H1 (cell line): ENCODE measurements around the gene IL31RA. TPM values are rescaled to one million over a fixed set of nuclear protein-coding genes. Genes with fewer than 3 reads are reported as not detected.

ENCODE experiments used
- CTCF ChIA-PET: fragments of 300-600 bp; sonication (Branson Sonifier 250); formaldehyde crosslinking; loops from one replicate; lab custom pipeline; 2021; ENCODE audit not compliant: partially characterized antibody; lab: Charles Lee
- POLR2A ChIA-PET: fragments of 300-600 bp; sonication (Branson Sonifier 250); formaldehyde crosslinking; loops from one replicate; lab custom pipeline; 2021; ENCODE audit warnings: inconsistent platforms; ENCODE audit not compliant: partially characterized antibody; lab: Charles Lee
- DNase-seq, 2 experiments: peaks; one replicate each; pipeline versions ENCODE4 v3.0.0 to v3.0.0-alpha.2; 2010 to 2022; ENCODE audit warnings: low spot score in 2 of 2, low read depth in 1 of 2, mixed read lengths in 1 of 2
- FAIRE-seq: peaks from 2 replicates; lab custom pipeline; 2011; peaks lifted over from hg19 to GRCh38; lab: Jason Lieb, UNC
- H2AFZ ChIP-seq: 2 replicates; pipeline ENCODE4 v1.8.1; 2012; ENCODE audit warnings: low read length, inconsistent platforms
- H2AK5ac ChIP-seq: 2 replicates; pipeline ENCODE4 v1.6.1; 2013; ENCODE audit warnings: low read depth, low read length
- H2BK120ac ChIP-seq: replicated peaks from 2 replicates; pipeline ENCODE3; 2013; ENCODE audit warnings: low read depth, low read length, inconsistent platforms
- H2BK12ac ChIP-seq: 2 replicates; pipeline ENCODE4 v1.6.1; 2013; ENCODE audit warnings: low read depth, low read length
- H2BK15ac ChIP-seq: 2 replicates; pipeline ENCODE4 v1.6.1; 2013; ENCODE audit warnings: low read length
- H2BK20ac ChIP-seq: 2 replicates; pipeline ENCODE4 v1.6.1; 2013; ENCODE audit warnings: low read length
- H2BK5ac ChIP-seq: 2 replicates; pipeline ENCODE4 v1.6.1; 2013; ENCODE audit warnings: low read depth, low read length
- H3K14ac ChIP-seq: 2 replicates; pipeline ENCODE4 v1.6.1; 2013; ENCODE audit warnings: inconsistent platforms; ENCODE audit not compliant: insufficient read length
- H3K18ac ChIP-seq: 2 replicates; pipeline ENCODE4 v1.6.1; 2013; ENCODE audit warnings: low read length; ENCODE audit errors: extremely low read depth
- H3K23ac ChIP-seq: 2 replicates; pipeline ENCODE4 v1.6.1; 2013; ENCODE audit warnings: inconsistent platforms; ENCODE audit not compliant: insufficient read length
- H3K23me2 ChIP-seq: 2 replicates; pipeline ENCODE4 v1.6.1; 2013; ENCODE audit warnings: low read depth, low read length
- H3K27ac ChIP-seq: 2 replicates; pipeline ENCODE4 v1.6.1; 2011; ENCODE audit warnings: low read depth, low read length, inconsistent platforms
- H3K27me3 ChIP-seq, 4 experiments: replicated peaks in 1 of 4; 1 replicate in 1 of 4; 2 replicates in 3 of 4; pipeline versions ENCODE4 v1.6.1 to v1.8.1; 2011 to 2013; ENCODE audit warnings: low read length in 3 of 4, mild to moderate bottlenecking in 3 of 4, inconsistent platforms in 2 of 4, mixed read lengths in 2 of 4, moderate library complexity in 1 of 4; ENCODE audit not compliant: control insufficient read depth in 3 of 4, insufficient read depth in 3 of 4; ENCODE audit errors: extremely low read depth in 1 of 4
- H3K36me3 ChIP-seq, 4 experiments: 2 replicates each; pipeline versions ENCODE4 v1.6.1 to v1.8.1; 2011 to 2013; ENCODE audit warnings: mild to moderate bottlenecking in 4 of 4, low read length in 3 of 4, moderate library complexity in 2 of 4, control low read depth in 1 of 4, inconsistent platforms in 1 of 4; ENCODE audit not compliant: insufficient read depth in 4 of 4, control insufficient read depth in 2 of 4
- H3K4ac ChIP-seq: replicated peaks from 2 replicates; pipeline ENCODE3; 2013; ENCODE audit warnings: low read length, low read depth, mixed read lengths, inconsistent platforms; ENCODE audit not compliant: insufficient read length
- H3K4me1 ChIP-seq, 4 experiments: replicated peaks in 1 of 4; 1 replicate in 1 of 4; 2 replicates in 3 of 4; pipeline versions ENCODE4 v1.6.1 to v1.8.1; 2011 to 2013; ENCODE audit warnings: low read length in 3 of 4, inconsistent platforms in 2 of 4, mixed read lengths in 1 of 4; ENCODE audit not compliant: insufficient read depth in 4 of 4, control insufficient read depth in 3 of 4
- H3K4me2 ChIP-seq, 2 experiments: 2 replicates each; pipeline versions ENCODE4 v1.6.1 to v1.8.1; 2011 to 2013; ENCODE audit warnings: low read depth in 2 of 2, low read length in 2 of 2, control low read depth in 1 of 2, inconsistent platforms in 1 of 2, mild to moderate bottlenecking in 1 of 2; ENCODE audit not compliant: insufficient read depth in 1 of 2
- H3K4me3 ChIP-seq, 4 experiments: fragments of 200-600, 300-600 bp in 1 of 4; sonication (generic), shearing (Covaris generic), sonication (Bioruptor Twin) in 1 of 4; 2 replicates each; pipeline versions ENCODE4 v1.5.1 to v1.8.1; 2011 to 2016; ENCODE audit warnings: low read length in 4 of 4, low read depth in 3 of 4, control low read depth in 2 of 4, inconsistent platforms in 2 of 4, mild to moderate bottlenecking in 2 of 4, mixed read lengths in 1 of 4, moderate library complexity in 1 of 4; ENCODE audit not compliant: insufficient read depth in 2 of 4; ENCODE audit errors: extremely low read depth in 1 of 4
- H3K56ac ChIP-seq: replicated peaks from 2 replicates; pipeline ENCODE3; 2013; ENCODE audit warnings: low read depth, mild to moderate bottlenecking, mixed read lengths, low read length, inconsistent platforms; ENCODE audit not compliant: insufficient read length
- H3K79me1 ChIP-seq: 2 replicates; pipeline ENCODE4 v1.6.1; 2013; ENCODE audit warnings: low read depth, low read length, control low read depth
- H3K79me2 ChIP-seq, 2 experiments: 2 replicates each; pipeline versions ENCODE4 v1.6.1 to v1.8.1; 2012 to 2013; ENCODE audit warnings: low read length in 2 of 2, mild to moderate bottlenecking in 2 of 2, inconsistent platforms in 1 of 2; ENCODE audit not compliant: insufficient read depth in 2 of 2, control insufficient read depth in 1 of 2
- H3K9ac ChIP-seq, 4 experiments: replicated peaks in 1 of 4; 1 replicate in 1 of 4; 2 replicates in 3 of 4; pipeline versions ENCODE4 v1.6.1 to v1.8.1; 2011 to 2013; ENCODE audit warnings: low read depth in 3 of 4, low read length in 3 of 4, control low read depth in 2 of 4, mild to moderate bottlenecking in 2 of 4, moderate library complexity in 2 of 4, inconsistent platforms in 1 of 4; ENCODE audit errors: extremely low read depth in 1 of 4
- H3K9me3 ChIP-seq, 2 experiments: 2 replicates each; pipeline versions ENCODE4 v1.6.1 to v1.8.1; 2012 to 2013; ENCODE audit warnings: mild to moderate bottlenecking in 2 of 2, moderate library complexity in 2 of 2, control low read depth in 1 of 2, inconsistent platforms in 1 of 2, low read depth in 1 of 2, low read length in 1 of 2, mixed read lengths in 1 of 2; ENCODE audit not compliant: insufficient read depth in 2 of 2
- H4K20me1 ChIP-seq, 2 experiments: replicated peaks in 1 of 2; 2 replicates each; pipeline versions ENCODE3 to v1.8.1; 2011 to 2013; ENCODE audit warnings: inconsistent platforms in 2 of 2, low read length in 2 of 2, mild to moderate bottlenecking in 1 of 2; ENCODE audit not compliant: insufficient read depth in 2 of 2, control insufficient read depth in 1 of 2
- H4K5ac ChIP-seq: 2 replicates; pipeline ENCODE4 v1.6.1; 2013; ENCODE audit warnings: low read length, low read depth, mixed read lengths, inconsistent platforms; ENCODE audit not compliant: insufficient read length
- H4K8ac ChIP-seq: 2 replicates; pipeline ENCODE4 v1.8.0; 2013; ENCODE audit warnings: mild to moderate bottlenecking, moderate library complexity, low read length, inconsistent platforms; ENCODE audit not compliant: insufficient read depth; ENCODE audit errors: extremely low read depth
- H4K91ac ChIP-seq: replicated peaks from 2 replicates; pipeline ENCODE3; 2013; ENCODE audit warnings: low read length, mixed read lengths, inconsistent platforms; ENCODE audit not compliant: insufficient read length
- BACH1 ChIP-seq: IDR thresholded peaks from 2 replicates; pipeline ENCODE4 v1.6.1; 2012; ENCODE audit warnings: low read length, improper control_type of control experiment
- CHD2 ChIP-seq: IDR thresholded peaks from 2 replicates; pipeline ENCODE4 v1.6.1; 2012; ENCODE audit warnings: low read length, improper control_type of control experiment
- GABPA ChIP-seq: IDR thresholded peaks from 2 replicates; pipeline ENCODE4 v1.6.1; 2011; ENCODE audit warnings: mild to moderate bottlenecking, low read length, moderate library complexity, borderline replicate concordance; ENCODE audit not compliant: insufficient read depth
- KDM5A ChIP-seq: fragments of 200-600 bp; IDR thresholded peaks from 2 replicates; pipeline ENCODE4 v1.7.1; 2012; ENCODE audit warnings: mild to moderate bottlenecking, low read length, inconsistent platforms, mixed read lengths
- MAFK ChIP-seq: IDR thresholded peaks from 2 replicates; pipeline ENCODE4 v1.6.1; 2012; ENCODE audit warnings: low read depth, mild to moderate bottlenecking, improper control_type of control experiment, low read length
- NANOG ChIP-seq: IDR thresholded peaks from 2 replicates; pipeline ENCODE4 v1.6.1; 2011; ENCODE audit warnings: low read length, low read depth, mild to moderate bottlenecking, inconsistent platforms; ENCODE audit not compliant: insufficient read depth, poor library complexity, severe bottlenecking
- RFX5 ChIP-seq: IDR thresholded peaks from 2 replicates; pipeline ENCODE4 v1.6.1; 2011; ENCODE audit warnings: low read depth, low read length, improper control_type of control experiment, borderline replicate concordance
- RNF2 ChIP-seq: fragments of 200-900, 300-1000 bp; sonication (generic); IDR thresholded peaks from 2 replicates; pipeline ENCODE4 v1.7.1; 2016; ENCODE audit warnings: borderline replicate concordance, low read depth, mild to moderate bottlenecking, antibody characterized with exemption, low read length; ENCODE audit not compliant: poor library complexity, severe bottlenecking; ENCODE audit errors: missing control alignments
- SP1 ChIP-seq: IDR thresholded peaks from 2 replicates; pipeline ENCODE4 v1.6.1; 2011; ENCODE audit warnings: low read depth, low read length
- SP2 ChIP-seq: IDR thresholded peaks from 2 replicates; pipeline ENCODE4 v1.6.1; 2012; ENCODE audit warnings: mild to moderate bottlenecking, low read length, inconsistent platforms
- TEAD4 ChIP-seq: IDR thresholded peaks from 2 replicates; pipeline ENCODE4 v1.6.1; 2012; ENCODE audit warnings: low read depth, low read length, inconsistent platforms, mixed read lengths
- YY1 ChIP-seq: IDR thresholded peaks from 2 replicates; pipeline ENCODE4 v1.6.1; 2011; ENCODE audit warnings: low read depth, mild to moderate bottlenecking, low read length
- WGBS, 2 experiments: shearing (Covaris generic) in 1 of 2; methylation state at CpG; one replicate each; pipeline versions ENCODE4 v1.1.6 to v1.1.7; 2013 to 2015; ENCODE audit warnings: low lambda C conversion rate in 2 of 2, mixed read lengths in 2 of 2, inconsistent platforms in 1 of 2, low coverage in 1 of 2, missing lambda C conversion rate in 1 of 2; ENCODE audit not compliant: insufficient replicate concordance in 2 of 2, insufficient coverage in 1 of 2, insufficient read length in 1 of 2; ENCODE audit errors: extremely low coverage in 1 of 2, missing lambda C conversion rate in 1 of 2; 5-methylcytosine and 5-hydroxymethylcytosine counted together
- polyA plus RNA-seq, 7 experiments: library from polyadenylated mRNA; depleted of rRNA in 3 of 7; stranded (reverse) in 5 of 7; unstranded in 2 of 7; fragments of >200 nt in 5 of 7; fragments of 200-250 nt in 2 of 7; gene quantifications; 1 replicate in 5 of 7; 2 replicates in 1 of 7; 4 replicates in 1 of 7; pipeline versions ENCODE4 v1.2.1 to v1.2.3, GENCODE V29; 2011 to 2013; ENCODE audit warnings: missing spikeins in 2 of 7, mixed read lengths in 2 of 7
- total RNA-seq: library from RNA; stranded (reverse); fragmentation: NEBNext Ultra II Directional; extraction: Animal tissue kit (Norgen Biotek cat#: 25700); gene quantifications from 2 replicates; pipeline ENCODE4 v1.2.1, GENCODE V29; 2021
- TF ChIP-seq, protein P1 (sequence below), 3 experiments: IDR thresholded peaks; 1 replicate in 2 of 3; 2 replicates in 1 of 3; pipeline versions ENCODE4 v1.5.1 to v1.6.1; 2011; ENCODE audit warnings: low read length in 3 of 3, mild to moderate bottlenecking in 3 of 3, inconsistent platforms in 2 of 3, low read depth in 1 of 3, moderate library complexity in 1 of 3; ENCODE audit not compliant: insufficient read depth in 1 of 3; ENCODE audit errors: control extremely low read depth in 1 of 3

IL31RA gene
- total and polyA plus RNA-seq, 2 of the 8 experiments (the other 6 are each of a cell fraction or from before 2014, with no cell fraction given) = not detected

DNA sequence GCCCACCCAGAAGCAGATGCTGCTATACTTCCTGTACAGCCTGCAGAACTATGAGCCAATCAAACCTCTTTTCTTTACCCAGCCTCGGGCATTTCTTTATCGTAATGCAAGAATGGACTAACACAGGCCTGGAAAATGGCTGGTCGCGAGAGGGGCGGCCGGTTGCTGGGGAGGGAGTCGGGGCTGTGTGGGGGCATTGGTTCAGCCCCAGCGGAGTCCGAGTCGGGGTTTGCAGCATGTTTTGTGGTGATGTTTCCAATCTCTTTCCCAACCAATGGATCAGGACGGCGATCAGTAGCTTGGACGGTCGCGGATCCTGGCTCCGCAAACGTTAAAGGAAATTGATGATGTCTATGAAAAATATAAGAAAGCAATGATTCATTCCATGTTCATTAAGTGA, 18.7 kb upstream of the IL31RA start:
- Histone ChIP-seq H3K56ac (no peak overlapping the region), H3K14ac (no peak overlapping the region), H4K5ac (no peak overlapping the region), H3K9ac (no peak overlapping the region), H4K8ac (no peak overlapping the region), H2AK5ac (no peak overlapping the region), H3K79me2 (no peaks in the 10 kb centered on the region), H3K27me3 (no peaks in the 10 kb centered on the region; a peak in 1 of 7 replicates), H2AFZ (no peak overlapping the region), H3K27ac (no peak overlapping the region), H4K20me1 (no peaks in the 10 kb centered on the region), H3K18ac (no peak overlapping the region), H2BK15ac (no peak overlapping the region), H2BK20ac (no peak overlapping the region), H2BK12ac (no peak overlapping the region), H3K4ac (no peak overlapping the region), H2BK120ac (no peak overlapping the region), H3K4me3 (no peak overlapping the region), H3K4me2 (no peak overlapping the region), H3K9me3 (no peaks in the 10 kb centered on the region), H3K23me2 (no peaks in the 10 kb centered on the region), H3K36me3 (no peaks in the 10 kb centered on the region), H2BK5ac (no peak overlapping the region), H3K4me1 (no peaks in the 10 kb centered on the region), H3K79me1 (no peaks in the 10 kb centered on the region), H3K23ac (no peak overlapping the region), H4K91ac (no peak overlapping the region)
- FAIRE-seq = no peak
- WGBS, 2 experiments = 94% methylated on average over 17 of the region's 17 CpGs; no CpG with 5 or more reads in 1 of the 2 experiments
- CTCF ChIA-PET = no interaction called here
- no peak for DNase-seq
- POLR2A ChIA-PET = no interaction called here
- no peak for TF ChIP-seq SP2
- TF ChIP-seq BACH1 = no peak
- TF ChIP-seq CHD2 = no peak
- no peak for TF ChIP-seq SP1
- no peak for TF ChIP-seq YY1
- TF ChIP-seq TEAD4 = no peak
- TF ChIP-seq NANOG = no peak
- TF ChIP-seq, protein P1, sequence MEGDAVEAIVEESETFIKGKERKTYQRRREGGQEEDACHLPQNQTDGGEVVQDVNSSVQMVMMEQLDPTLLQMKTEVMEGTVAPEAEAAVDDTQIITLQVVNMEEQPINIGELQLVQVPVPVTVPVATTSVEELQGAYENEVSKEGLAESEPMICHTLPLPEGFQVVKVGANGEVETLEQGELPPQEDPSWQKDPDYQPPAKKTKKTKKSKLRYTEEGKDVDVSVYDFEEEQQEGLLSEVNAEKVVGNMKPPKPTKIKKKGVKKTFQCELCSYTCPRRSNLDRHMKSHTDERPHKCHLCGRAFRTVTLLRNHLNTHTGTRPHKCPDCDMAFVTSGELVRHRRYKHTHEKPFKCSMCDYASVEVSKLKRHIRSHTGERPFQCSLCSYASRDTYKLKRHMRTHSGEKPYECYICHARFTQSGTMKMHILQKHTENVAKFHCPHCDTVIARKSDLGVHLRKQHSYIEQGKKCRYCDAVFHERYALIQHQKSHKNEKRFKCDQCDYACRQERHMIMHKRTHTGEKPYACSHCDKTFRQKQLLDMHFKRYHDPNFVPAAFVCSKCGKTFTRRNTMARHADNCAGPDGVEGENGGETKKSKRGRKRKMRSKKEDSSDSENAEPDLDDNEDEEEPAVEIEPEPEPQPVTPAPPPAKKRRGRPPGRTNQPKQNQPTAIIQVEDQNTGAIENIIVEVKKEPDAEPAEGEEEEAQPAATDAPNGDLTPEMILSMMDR (IDR thresholded peaks at IDR 0.05; ENCODE audit: control extremely low read depth in 1 of 3, insufficient read depth in 1 of 3, low read depth in 1 of 3, low read length in 3 of 3) = no peak
- TF ChIP-seq RFX5 = no peak
- no peak for TF ChIP-seq GABPA
- TF ChIP-seq RNF2 = no peak
- TF ChIP-seq MAFK = no peak
- no peak for TF ChIP-seq KDM5A
